Fibroblast of mammary gland (primary cell): ENCODE measurements around the gene SPAG6.
"Not testable (repeated sequence)": the region's sequence is repeated elsewhere in the genome, so short reads cannot be mapped to it uniquely, and the experiment has no call there.

ENCODE experiments used
- DNase-seq: peaks from one replicate; pipeline ENCODE4 v3.0.0-alpha.2; 2010; ENCODE audit warnings: low read depth
- H3K4me3 ChIP-seq: 2 replicates; pipeline ENCODE4 v1.5.1; 2011; ENCODE audit warnings: low read depth, mild to moderate bottlenecking, low read length, moderate library complexity; ENCODE audit not compliant: control insufficient read depth
- CTCF ChIP-seq: conservative IDR thresholded peaks from 2 replicates; pipeline ENCODE4 v1.5.1; 2011; ENCODE audit warnings: low read depth, low read length, inconsistent platforms; ENCODE audit not compliant: control insufficient read depth, insufficient read depth

SPAG6 gene

GRCh38 chr10:22389856-22390589 lies 44.7 kb downstream of the SPAG6 start:
- no peak for TF ChIP-seq CTCF
- DNase-seq: no peak
- H3K4me3 ChIP-seq: no peak overlapping the region

- no peak for DNase-seq
- no peak for TF ChIP-seq CTCF
- H3K4me3 ChIP-seq: no peak overlapping the region
Observed at GRCh38 chr10:22391600-22391999, 46.3 kb downstream of the SPAG6 start.

GRCh38 chr10:22396195-22396594 lies 50.9 kb downstream of the SPAG6 start:
- not testable (repeated sequence) for H3K4me3 ChIP-seq

GRCh38 chr10:22406916-22407315 lies 61.6 kb downstream of the SPAG6 start:
- DNase-seq, H3K4me3 ChIP-seq: not testable (repeated sequence)

More at GRCh38 chr10:22396195-22396594, 50.9 kb downstream of the SPAG6 start:
- not testable (repeated sequence) for DNase-seq

GRCh38 chr10:22410394-22410793 lies 65.1 kb downstream of the SPAG6 start:
- no peak for TF ChIP-seq CTCF
- DNase-seq: no peak
- no peak overlapping the region for H3K4me3 ChIP-seq

GRCh38 chr10:22410846-22411245 lies 65.5 kb downstream of the SPAG6 start:
- no peak overlapping the region for H3K4me3 ChIP-seq
- no peak for TF ChIP-seq CTCF
- no peak for DNase-seq

GRCh38 chr10:22414146-22414545 lies 68.8 kb downstream of the SPAG6 start:
- no peak for DNase-seq
- H3K4me3 ChIP-seq: no peak overlapping the region
- no peak for TF ChIP-seq CTCF

GRCh38 chr10:22415072-22415471 lies 69.8 kb downstream of the SPAG6 start:
- TF ChIP-seq CTCF: no peak
- no peak overlapping the region for H3K4me3 ChIP-seq
- DNase-seq: no peak
